KMS-11 (cell line): ENCODE results near the gene RNF213.

Experiments
- H2AFZ ChIP-seq: fragments of 200-600 bp; sonication (generic); 2 replicates; pipeline ENCODE4 v1.6.1; 2016; ENCODE audit warnings: antibody characterized with exemption, mixed run types, low read depth
- H3K27ac ChIP-seq: fragments of 200-600 bp; sonication (generic); 2 replicates; pipeline ENCODE4 v1.6.1; 2016; ENCODE audit warnings: mild to moderate bottlenecking, mixed run types
- H3K27me3 ChIP-seq: fragments of 200-600 bp; sonication (generic); 2 replicates; pipeline ENCODE4 v1.6.1; 2017; ENCODE audit warnings: mild to moderate bottlenecking, low read depth, mixed run types, moderate library complexity; ENCODE audit not compliant: insufficient read depth
- H3K36me3 ChIP-seq: fragments of 200-600 bp; sonication (generic); 2 replicates; pipeline ENCODE4 v1.6.1; 2017; ENCODE audit warnings: mild to moderate bottlenecking, mixed run types; ENCODE audit not compliant: insufficient read depth
- H3K4me1 ChIP-seq: fragments of 200-600 bp; sonication (generic); 2 replicates; pipeline ENCODE4 v1.6.1; 2016; ENCODE audit warnings: mild to moderate bottlenecking, low read depth, mixed run types; ENCODE audit not compliant: poor library complexity, severe bottlenecking
- H3K4me2 ChIP-seq: fragments of 200-600 bp; sonication (generic); 2 replicates; pipeline ENCODE4 v1.7.0; 2016; ENCODE audit warnings: mild to moderate bottlenecking, mixed run types
- H3K4me3 ChIP-seq: fragments of 200-600 bp; sonication (generic); IDR thresholded peaks from 2 replicates; pipeline ENCODE4 v1.6.1; 2017; ENCODE audit warnings: low read depth, low read length, mixed read lengths; ENCODE audit not compliant: insufficient read depth
- H3K79me2 ChIP-seq: fragments of 200-600 bp; sonication (generic); 2 replicates; pipeline ENCODE4 v1.6.1; 2016; ENCODE audit warnings: low read depth, mixed run types; ENCODE audit not compliant: insufficient read depth
- H3K9ac ChIP-seq: fragments of 200-600 bp; sonication (generic); 2 replicates; pipeline ENCODE4 v1.6.1; 2016; ENCODE audit warnings: mild to moderate bottlenecking, mixed run types
- H4K20me1 ChIP-seq: fragments of 200-600 bp; sonication (generic); 2 replicates; pipeline ENCODE4 v1.6.1; 2016; ENCODE audit warnings: mild to moderate bottlenecking, mixed run types; ENCODE audit not compliant: insufficient read depth
- CTCF ChIP-seq: fragments of 200-600 bp; sonication (generic); conservative IDR thresholded peaks from 2 replicates; pipeline ENCODE4 v1.6.1; 2017; ENCODE audit warnings: low read depth, mild to moderate bottlenecking, antibody characterized with exemption, low read length, moderate library complexity, mixed read lengths

RNF213 gene

DNA sequence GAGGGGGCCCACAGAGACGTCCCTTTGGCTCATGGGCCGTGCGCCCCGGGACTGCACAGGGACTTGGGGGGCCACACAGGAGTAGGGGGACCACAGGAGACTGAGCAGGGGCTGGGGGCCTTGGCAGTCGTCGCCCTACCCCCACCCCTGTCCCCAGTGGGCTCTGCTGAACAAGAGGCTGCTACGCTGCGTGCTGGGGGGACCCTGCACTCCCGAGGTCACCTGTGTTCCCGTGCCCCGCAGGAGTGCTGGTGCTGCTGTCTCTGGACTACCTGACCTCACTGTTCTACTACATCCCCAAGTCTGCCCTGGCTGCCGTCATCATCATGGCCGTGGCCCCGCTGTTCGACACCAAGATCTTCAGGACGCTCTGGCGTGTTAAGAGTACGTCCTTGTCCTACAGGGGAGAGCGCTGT, 14.4 kb upstream of the RNF213 start:
- no peak for TF ChIP-seq CTCF
- Histone ChIP-seq H3K36me3 (no peaks in the 10 kb centered on the region), H4K20me1 (no peaks in the 10 kb centered on the region), H3K4me2 (no peak overlapping the region), H3K4me1 (no peaks in the 10 kb centered on the region), H3K27me3 (no peaks in the 10 kb centered on the region), H3K4me3 (no peak overlapping the region), H3K27ac (no peak overlapping the region), H2AFZ (no peak overlapping the region), H3K9ac (no peak overlapping the region), H3K79me2 (no peaks in the 10 kb centered on the region)

GRCh38 chr17:80246726-80247125, 13.9 kb upstream of the RNF213 start:
- no peaks in the 10 kb centered on the region for H3K4me1 ChIP-seq
- H3K36me3 ChIP-seq = no peaks in the 10 kb centered on the region
- no peak overlapping the region for H3K27ac ChIP-seq
- no peak overlapping the region for H3K4me3 ChIP-seq
- H3K27me3 ChIP-seq = no peaks in the 10 kb centered on the region
- H4K20me1 ChIP-seq = no peaks in the 10 kb centered on the region
- no peak overlapping the region for H2AFZ ChIP-seq
- H3K79me2 ChIP-seq = no peaks in the 10 kb centered on the region
- H3K4me2 ChIP-seq = no peak overlapping the region
- no peak for TF ChIP-seq CTCF
- H3K9ac ChIP-seq = no peak overlapping the region

- H3K4me1 ChIP-seq = no peaks in the 10 kb centered on the region
- H3K4me2 ChIP-seq = no peak overlapping the region
- H4K20me1 ChIP-seq = no peaks in the 10 kb centered on the region
- no peak overlapping the region for H3K9ac ChIP-seq
- no peaks in the 10 kb centered on the region for H3K79me2 ChIP-seq
- H2AFZ ChIP-seq = no peak overlapping the region
- no peaks in the 10 kb centered on the region for H3K36me3 ChIP-seq
- no peak for TF ChIP-seq CTCF
- no peak overlapping the region for H3K4me3 ChIP-seq
- H3K27me3 ChIP-seq = no peaks in the 10 kb centered on the region
- no peak overlapping the region for H3K27ac ChIP-seq
Observed at GRCh38 chr17:80247561-80247960, 13.1 kb upstream of the RNF213 start.

DNA sequence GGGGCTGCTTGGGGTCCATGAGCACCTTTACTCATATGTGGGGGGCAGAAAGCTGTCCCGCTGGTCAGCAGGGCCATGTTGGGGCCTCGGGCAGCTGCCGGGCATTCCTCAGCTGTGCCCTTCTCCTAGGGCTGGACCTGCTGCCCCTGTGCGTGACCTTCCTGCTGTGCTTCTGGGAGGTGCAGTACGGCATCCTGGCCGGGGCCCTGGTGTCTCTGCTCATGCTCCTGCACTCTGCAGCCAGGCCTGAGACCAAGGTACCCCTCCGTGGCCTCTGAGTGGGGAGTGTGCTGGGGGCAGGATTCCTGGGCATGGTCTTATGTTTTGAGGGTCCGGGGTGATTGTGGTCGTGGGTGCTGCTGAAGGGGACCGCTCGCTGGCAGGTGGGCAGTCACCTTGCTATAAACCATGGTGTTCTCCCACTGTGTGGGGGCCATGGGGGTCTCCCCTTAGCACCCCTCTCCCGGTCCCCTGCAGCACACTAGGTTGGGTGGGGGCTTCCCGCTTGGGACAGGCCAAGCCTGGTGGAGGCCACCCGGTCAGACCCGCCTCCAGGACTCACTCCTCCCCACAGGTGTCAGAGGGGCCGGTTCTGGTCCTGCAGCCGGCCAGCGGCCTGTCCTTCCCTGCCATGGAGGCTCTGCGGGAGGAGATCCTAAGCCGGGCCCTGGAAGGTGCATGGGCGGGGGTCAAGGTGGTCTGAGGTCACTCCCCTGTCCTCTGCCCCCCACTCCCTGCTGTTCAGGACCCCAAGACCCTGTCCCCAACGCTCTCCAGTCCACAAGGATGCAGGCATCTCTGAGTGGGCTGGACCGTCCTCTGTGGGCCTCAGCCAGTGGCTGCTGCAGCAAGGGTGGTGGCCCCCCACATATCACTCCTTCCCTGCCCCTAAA, 12.4 kb upstream of the RNF213 start:
- Histone ChIP-seq H3K4me3 (no peak overlapping the region), H3K27ac (no peak overlapping the region), H3K79me2 (no peaks in the 10 kb centered on the region), H4K20me1 (no peaks in the 10 kb centered on the region), H2AFZ (no peak overlapping the region), H3K27me3 (no peaks in the 10 kb centered on the region), H3K9ac (no peak overlapping the region), H3K36me3 (no peaks in the 10 kb centered on the region), H3K4me2 (no peak overlapping the region), H3K4me1 (no peaks in the 10 kb centered on the region)
- TF ChIP-seq CTCF = no peak
